ENCODE data around the gene AP1M1.

The AP1M1 gene

DNA sequence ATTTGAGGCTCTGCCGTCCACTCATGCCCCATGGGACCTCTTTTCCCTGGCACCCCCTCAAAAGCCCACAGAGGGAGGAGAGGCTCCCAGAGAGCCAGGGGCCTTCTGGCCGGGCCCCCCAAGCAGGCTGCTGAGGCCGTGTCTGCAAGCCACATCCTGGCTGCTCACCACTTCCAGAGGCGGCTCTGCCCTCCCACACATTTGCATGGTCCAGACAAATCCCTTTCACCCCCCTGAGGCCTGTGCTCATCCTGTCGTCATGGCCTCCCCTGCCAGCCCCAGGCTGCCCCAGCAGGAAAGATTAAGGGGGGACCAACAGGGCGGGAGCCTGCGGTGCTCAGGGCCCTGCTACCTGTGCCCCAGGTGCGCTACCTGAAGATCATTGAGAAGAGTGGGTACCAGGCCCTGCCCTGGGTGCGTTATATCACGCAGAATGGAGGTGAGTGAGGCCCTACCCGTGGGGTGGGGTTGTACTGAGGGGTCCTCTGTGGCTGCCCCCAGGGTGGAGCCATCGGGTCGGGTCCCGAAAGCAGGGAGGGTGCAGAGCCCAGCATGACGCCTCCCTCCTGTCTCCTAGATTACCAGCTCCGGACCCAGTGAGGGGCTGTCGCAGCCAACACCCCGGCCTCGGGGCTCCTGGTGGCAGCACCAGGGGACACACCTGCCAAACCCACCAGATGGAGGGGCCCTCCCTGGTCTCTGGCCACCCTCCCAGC, 36.3 kb downstream of the AP1M1 start:
- no peak for DNase-seq

DNA sequence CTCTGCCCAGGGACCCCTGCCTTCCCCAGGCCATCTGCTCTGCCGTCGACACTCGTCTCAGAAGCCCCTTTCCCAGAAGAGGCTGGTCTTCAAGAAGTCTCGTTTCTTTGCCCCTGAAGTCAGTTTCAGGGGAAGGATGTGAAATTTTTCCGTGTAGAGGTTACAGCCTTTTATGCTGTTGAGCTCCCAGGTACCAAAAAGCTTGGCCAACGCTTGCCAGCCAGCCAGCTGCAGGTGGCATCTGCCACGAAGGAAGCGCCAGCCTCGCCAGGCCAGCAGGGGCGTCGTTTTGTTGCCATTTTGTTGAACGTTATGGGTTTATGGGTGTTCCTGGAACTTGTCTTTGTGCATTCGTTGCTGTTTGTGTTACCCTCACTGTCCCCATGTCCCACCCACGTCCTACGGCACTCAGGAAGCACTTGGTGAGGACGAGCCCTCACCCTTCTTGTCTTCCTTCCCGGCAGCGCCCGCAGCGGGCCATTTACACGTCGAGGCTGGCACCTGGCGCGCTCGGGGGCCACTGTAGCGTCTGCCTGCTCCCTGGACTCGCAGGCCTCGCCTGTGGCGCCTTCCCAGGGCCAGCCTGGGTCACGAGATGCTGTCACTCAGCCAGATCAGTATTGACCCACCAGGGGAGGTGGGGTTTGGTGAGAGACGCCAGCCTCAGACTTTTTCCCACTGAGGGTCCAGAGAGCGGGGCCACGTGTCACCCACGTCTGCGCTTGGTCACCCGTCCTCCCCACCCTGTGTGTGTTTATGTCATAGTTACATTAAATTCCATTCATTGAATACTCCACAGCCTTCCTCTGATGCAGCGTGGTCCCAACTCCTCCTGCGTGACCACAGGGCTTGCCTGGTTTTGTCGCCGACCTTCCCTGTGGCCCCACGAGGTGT, 37.1 kb downstream of the AP1M1 start:
- DNase-seq: no peak

DNA sequence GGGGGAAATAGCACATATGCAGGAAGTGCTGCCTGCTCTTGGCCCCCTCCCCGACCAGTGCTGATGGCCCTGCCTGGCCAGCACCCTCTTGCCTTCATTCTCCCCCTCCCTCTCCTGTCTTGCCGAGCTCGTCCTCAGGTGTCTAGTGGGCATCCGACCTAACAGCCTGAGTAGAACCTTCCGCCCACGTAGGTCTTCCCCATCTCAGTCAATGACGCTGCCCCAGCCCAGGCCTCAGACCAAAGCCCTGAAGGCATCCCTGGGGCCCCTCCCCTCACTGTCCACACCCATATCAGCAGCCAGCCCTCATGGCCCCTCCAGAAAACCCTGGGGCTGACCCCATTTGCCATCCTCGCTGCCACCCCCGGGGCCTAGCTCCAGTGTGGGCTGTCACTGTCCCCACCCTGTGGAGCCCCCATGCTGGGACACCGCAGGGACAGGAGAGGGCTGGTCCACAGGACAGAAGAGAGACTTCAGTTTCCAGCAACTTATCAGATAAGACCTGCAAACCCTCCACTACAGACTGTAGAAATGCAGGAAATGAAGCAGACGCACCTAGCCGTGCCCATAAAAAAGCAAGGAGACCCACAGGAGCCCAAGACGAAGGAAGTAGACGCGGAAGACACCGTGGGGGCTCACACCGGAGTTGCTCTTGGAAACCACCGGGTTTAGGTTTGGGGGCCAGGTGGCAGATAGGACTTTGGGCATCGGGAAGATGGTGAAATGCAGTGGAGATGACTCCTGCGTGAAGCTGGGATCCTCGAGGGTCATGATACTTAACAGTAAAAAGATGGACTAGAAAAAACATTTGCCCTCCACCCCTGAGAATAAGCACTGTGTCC, 38.3 kb downstream of the AP1M1 start:
- no peak for DNase-seq

DNA sequence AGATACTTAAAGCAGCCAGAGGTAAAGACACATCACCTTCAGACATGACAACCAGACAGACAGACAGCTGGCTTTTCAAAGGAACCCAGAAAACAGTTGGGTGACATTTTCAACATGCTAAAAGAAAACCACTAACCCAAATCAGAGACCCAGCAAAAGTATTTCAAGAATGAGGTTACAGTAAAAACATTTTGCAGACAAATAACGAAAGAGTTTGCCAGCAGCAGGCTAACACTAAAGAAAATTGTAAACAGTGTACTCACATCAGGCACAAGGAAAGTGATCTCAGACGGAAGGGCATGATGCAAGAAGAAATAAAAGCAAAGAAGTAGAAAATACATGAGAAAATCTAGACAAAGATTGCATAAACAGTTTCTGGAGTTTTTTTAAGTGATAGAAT, 46.4 kb downstream of the AP1M1 start:
- DNase-seq: no peak

DNA sequence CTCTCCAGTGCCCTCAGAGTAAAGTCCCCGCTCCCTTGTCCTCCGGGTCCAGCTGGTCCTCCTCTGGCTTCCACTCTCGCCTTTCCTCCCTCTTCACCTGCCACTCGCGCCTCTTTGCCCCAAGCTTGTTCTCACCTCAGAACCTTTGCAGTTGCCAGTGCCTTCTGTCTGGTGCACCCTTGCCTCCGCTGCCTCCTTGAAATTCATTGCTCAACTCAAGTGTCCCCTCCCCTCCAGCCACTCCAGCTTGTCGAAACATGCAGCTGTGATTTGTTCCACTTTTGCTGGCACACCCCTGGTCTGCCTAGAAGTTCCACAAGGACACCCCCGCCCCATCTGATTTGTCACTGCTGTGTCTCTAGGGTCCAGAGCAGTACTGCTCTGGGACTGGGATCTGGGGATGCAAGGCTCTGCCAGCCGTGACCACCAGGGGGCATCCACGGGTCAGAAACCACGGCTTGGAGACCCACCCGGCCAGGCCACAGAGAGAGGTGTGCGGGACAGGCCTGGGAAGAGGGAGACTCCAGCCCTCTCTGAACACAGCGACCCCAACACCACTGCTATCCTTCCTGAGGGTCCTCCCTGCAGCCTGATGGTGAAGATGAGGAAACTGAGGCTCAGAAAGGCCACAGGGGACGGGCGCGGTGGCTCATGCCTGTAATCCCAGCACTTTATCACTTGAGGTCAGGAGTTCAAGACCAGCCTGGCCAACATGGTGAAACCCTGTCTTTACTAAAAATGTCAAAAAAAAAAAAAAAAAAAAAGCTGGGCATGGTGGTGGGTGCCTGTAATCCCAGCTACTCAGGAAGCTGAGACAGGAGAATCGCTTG, 49.9 kb downstream of the AP1M1 start:
- peak; percentile 86 for DNase-seq

DNA sequence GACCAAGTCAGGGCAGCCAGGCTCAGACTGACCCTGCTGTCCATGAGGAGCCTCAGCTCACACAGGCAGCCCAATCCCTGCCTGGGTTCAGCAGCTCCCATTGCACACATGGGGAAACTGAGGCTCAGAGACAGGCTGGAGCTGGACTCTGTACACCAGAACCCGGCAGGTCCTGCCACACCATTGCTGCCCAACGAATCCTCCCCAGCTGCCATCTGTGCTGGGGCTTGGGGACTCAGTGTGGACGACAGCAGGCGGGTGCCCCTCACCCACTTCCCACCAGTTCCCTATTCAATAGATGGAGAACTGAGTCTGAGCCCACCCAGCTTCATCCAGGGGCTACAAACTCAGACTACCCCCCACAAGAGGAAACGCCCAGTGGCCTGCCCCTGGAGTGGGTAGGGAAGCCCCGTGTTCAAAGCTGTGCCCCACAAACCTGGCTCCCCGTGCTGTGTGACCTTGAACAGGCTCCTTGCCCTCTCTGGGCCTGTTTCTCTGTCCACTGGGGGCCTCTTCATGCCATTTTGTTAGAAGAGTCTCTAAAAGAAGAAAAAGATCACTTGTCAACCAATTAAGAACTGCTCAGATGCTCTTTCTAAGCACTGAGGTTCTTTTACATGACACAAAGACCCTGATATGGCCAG, 50.8 kb downstream of the AP1M1 start:
- DNase-seq: no peak

DNA sequence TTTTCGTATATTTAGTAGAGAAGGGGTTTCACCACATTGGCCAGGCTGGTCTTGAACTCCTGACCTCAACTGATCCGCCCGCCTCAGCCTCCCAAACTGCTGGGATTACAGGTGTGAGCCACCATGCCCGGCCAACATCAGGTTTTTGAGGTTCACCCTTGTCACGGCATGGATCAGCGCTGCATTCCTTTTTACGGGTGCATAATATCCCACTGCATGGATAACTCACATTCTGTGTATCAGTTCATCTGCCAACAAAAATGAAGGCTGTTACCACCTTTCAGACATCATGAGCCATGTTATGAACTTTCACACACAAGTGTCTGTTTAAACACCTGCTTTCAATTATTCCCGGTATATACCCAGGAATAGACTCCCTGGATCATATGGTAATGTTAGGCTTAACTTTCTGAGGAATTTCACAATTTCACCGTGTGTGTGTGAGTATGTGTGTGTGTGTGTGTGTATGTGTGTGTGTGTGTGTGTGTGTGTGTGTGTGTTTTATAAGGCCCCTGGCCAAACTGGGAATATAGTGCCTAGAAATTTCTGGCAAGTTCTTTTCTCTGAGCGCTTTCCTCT, 52.2 kb downstream of the AP1M1 start:
- no peak for DNase-seq

DNA sequence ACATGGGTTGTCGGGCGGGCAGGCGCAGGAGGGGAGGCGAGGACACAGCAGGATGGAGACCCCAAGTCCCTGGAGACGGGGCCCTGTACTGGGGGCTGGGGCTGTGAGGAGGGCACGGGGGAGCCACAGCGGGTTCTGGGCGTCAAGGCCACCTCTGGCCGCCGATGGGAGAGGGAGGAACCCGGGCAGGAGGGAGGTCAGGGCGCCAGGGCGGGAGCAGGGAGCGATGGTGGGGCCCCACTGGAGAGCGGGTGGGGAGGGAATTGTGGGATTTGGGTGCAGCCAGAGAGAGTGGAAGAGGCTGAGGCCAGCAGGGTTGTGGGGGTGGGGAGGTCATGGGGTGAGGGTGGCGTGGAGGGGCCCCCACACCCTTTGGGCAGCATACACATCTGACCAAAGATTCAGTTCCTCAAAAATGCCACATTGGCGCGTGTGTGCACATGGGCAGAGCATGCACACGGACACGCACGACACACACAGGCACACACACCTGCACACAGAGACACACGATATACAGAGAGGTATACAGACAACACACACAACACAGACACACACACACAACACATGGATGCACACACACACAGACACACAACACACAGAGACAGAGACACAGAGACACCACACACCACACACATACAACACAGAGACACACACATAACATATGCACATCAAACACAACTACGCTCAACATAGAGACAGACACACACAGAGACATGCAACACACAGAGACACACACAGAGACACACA, 54.9 kb downstream of the AP1M1 start:
- DNase-seq: no peak

DNA sequence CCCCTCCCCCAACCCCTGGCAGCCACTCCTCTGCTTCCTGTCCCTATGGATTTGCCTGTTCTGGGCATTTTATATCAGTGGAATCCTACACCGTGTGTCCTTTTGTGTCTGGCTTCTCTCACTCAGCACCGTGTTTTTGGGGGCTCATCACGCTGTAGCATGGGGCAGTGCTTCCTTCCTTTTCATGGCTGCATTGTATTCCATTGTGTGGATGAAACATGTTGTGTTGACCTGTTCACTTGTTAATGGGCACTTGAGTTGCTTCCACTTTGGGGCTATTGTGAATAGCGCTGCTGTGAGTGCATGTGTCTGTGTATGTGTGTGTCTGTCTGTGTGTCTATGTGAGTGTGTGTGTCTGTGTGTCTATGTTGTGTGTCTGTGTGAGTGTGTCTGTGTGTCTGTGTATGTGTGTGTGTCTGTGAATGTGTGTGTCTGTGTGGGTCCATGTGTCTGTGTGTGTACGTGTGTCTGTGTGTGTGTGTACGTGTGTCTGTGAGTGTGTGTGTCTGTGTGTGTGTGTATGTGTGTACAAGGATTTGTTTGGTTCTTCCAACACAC, 57.2 kb downstream of the AP1M1 start:
- DNase-seq: no peak

DNA sequence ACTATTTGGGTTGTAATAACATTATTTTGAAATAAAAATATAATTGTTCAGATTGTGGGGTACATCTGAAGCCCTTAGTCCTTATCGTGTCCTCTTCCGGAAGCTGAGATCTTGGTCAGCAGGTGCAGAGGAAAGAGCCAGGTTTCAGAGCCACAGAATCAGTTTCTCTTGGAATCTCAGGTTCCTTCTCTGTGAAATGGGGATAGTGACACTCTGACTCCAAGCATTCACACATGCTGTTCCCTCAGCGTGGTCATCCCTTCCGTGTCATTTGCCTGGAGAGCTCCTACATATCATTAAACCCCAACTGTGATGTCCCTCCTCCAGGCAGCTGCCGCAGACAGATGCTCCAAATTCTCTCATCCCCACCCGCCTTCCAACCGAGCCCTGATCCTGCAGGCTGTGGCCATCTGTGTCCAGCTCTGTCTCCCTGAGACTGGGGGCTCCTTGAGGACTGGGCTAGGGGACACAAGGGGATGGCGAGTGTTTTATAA, 59.8 kb downstream of the AP1M1 start:
- no peak for DNase-seq

DNA sequence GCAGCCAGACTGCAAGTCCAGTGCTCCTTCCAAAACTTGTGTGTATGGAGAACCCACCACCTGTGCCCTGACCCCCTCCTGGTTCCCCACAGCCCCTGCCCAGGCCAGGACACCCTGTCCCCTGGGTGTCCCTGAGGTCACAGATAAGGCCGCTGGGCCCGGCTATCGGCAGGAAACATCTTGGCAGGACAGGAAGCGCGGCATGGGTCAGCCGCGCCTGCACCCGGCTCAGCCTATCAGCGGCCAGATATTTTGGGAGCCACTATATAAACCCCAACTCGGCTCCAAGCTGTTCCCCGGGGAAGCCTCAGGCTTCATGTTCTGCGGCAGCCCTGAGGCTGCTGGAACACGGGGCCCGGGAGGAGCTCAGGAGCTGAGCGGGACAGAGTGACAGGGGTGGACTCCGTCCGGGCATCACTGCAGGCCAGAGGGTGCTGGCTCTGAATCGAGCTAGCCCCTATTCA, 60.8 kb downstream of the AP1M1 start:
- DNase-seq: no peak

DNA sequence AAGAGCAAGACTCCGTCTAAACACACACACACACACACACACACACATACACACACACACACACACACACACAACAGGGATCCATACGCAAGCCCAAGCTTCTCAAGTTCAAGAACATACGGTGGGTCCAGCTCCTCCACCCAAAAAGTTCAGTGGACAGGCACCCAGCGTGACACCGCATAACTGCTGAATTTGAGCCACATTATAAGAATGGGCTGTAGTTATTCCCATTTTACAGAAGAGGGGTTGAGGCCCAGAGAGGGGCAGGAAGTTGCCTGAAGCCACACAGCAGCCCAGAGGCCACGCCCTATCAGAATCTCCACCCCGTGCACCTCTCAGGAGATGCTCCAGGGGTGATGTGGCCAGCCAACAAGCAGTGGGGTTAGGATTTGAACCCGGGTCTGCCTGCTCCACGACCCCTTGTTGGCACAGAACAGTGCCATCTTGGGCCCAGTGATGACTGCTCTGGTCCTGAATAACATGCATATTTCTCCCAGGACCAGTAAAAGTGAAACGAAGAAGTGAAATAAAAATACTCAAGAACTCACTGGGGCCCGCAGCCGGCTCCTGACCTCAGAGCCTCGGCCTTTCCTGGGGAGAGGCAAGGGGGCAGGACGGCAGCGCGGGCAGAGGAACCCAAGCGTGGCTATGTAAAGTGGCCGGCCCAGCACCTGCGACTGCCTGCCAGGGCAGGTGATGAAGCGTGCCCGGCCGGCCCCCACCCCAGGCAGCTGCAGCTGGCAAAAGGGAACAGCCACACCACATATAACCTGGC, 61.9 kb downstream of the AP1M1 start:
- DNase-seq: no peak

DNA sequence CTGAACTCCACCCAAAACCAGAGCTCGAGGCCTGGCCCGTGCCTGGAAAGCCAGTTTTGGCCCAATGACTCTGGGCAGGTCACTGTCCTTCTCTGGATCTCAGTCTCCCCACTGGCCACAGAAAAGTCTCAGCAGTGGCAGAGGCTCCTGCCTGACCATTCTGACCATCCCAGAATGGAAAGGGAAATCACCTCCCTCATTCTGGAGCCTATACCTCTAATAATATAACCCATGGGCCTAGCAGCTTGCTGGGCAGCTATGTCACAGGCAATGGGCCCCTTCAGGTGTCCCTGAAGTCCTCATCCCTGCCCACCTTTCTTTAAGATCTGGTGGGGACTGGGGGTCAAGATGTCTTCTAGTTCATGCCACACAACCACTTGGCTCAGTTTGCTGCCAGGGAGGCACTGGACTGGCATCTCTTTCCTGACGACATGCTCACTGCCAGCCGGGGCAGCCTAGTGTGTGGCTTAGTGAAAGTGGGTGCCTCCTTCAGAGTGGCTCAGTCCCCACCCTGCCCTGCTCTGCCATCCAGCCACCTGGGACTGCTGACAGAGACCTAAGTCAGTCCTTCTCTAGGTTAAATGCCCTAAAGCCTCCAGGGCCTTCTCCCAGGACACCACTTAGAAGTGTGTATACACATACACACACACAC, 62.6 kb downstream of the AP1M1 start:
- DNase-seq: no peak

DNA sequence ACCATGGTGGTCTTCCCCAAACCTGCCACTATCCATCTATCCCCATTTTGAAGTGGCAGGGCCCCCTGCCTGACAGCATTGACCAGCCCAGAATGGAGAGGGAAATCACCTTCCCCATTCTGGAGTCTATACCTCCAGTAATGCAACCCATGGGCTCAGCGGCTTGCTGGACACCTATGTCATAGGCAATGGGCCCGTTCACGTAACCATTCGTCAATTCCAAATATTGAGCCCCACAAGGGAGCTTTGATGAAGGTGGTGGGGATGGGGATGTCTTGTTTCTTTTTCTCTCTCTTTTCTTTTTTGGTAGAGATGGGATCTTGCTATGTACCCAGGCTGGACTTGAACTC, 63.1 kb downstream of the AP1M1 start:
- DNase-seq: no peak

DNA sequence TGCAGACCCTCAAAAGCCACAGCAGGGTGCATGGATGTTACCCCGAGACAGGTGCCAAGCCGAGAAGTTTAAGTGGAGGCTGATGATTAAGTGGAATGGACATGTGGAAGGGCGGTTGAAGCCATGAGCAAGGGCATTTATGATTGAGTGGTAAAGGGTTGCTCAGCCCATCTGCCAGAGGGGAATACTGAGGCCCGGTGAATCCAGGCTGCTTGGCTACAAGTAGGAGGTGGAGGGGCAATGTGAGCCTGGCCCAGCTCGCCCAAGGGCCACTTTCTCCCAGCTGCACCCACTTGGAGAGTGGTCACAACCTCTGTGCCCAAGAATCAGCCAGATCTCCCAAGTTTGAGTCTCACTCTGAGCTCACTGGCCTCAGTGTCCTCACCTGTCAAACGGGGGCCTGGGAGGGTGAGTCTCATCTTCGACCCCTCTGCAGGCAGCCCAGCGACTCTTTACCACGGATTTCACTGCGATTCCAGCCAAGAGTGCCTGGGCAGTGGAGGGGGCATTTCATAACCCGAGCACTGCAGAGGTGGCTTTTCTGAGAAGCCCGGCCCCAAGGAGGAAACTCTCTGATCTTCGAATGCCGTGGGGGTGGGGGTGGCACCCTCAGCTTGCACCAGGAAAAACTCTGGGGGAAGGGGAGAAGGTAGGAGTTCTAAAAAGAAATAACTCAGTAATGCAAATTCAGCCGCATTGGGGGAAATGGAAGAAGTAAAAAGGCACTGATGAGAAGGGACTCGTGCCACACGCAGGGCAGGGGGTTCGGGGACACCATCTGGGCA, 64.1 kb downstream of the AP1M1 start:
- no peak for DNase-seq

DNA sequence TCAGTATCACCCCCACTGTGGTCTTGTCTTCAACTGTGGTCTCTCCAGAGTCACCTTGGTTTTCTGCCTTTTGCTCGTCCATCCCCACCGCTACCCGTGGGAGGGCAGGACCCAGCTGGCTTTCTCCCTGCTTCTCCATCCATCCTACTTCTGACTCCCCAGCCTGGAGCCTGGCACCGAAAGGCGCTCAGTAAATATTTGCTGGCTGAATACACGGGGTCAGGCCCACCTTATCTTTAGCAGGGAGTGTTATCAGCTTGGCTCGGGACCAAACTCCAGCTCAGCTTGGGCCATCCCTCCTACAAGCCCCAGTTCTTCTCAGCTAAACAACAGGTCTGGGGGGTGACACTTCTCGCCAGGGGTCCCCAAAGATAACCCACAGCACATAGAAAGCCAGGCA, 64.9 kb downstream of the AP1M1 start:
- no peak for DNase-seq

DNA sequence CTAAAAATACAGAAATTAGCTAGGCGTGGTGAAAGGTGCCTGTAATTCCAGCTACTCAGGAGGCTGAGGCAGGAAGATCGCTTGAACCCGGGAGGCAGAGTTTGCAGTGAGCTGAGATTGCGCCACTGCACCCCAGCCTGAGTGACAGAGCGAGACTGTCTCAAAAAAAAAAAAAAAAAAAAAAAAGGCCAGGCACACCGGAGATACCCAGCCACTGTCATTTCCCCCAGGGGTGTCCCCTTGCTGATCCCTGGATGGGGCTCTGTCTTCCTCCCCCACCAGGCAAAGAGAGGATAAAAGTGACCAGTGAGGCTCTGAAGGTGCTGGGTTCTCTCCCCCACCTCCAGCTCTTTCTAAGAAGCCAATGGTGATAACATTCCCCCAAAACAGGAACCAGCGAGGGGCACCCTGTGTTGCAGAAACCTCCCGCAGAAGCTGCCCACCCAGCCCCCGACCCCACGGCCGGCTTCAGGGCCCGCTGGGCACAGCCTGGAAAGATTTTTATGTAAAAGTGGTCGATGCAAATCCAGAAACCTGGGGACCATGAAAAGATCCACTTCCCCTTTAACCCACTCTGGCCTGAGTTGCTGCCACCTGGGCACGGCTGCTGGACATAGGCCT, 65.5 kb downstream of the AP1M1 start:
- DNase-seq: no peak

DNA sequence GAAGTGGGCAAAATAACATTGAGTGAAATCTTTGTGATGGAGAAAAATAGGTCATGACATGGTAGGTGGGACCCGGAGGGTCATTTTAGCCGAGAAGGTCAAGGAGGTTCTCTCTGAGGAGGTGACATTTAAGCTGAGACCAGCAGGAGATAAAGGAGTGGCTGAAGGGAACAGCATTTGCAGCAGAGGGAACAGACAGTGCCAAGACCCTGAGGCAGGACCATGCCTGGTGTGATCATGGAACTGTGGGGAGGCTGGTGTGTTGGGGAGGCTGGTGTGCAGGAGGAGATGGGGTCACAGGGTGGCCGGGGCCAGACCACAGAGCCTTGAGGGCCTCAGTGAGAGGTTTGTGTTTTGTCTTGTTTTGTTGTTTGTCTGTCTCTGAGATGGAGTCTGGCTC, 67.5 kb downstream of the AP1M1 start:
- no peak for DNase-seq

Data from stimulated activated CD4-positive, alpha-beta T cell treated with anti-CD3 and anti-CD28 coated beads, Interleukin-12 subunit alpha, Interleukin-12 subunit beta, amount 100 ng/mL, for 4 hours (primary cell).